GM19035 (cell line): ENCODE measurements around the gene ABLIM2.

Experiments
- ATAC-seq: cut with Tn5 transposase; IDR thresholded peaks from one replicate; pipeline ENCODE4 v1.9.1; 2021; ENCODE audit not compliant: unreplicated experiment

ABLIM2 gene

GRCh38 chr4:8076023-8076422 lies 82.6 kb downstream of the ABLIM2 start:
- no peak for ATAC-seq

GRCh38 chr4:8073206-8073863 lies 85.3 kb downstream of the ABLIM2 start:
- no peak for ATAC-seq

GRCh38 chr4:8072235-8072968 lies 86.2 kb downstream of the ABLIM2 start:
- no peak for ATAC-seq

- ATAC-seq, result no peak
Measured at GRCh38 chr4:8071766-8072165, 86.8 kb downstream of the ABLIM2 start.

- no peak for ATAC-seq
Measured at GRCh38 chr4:8070736-8071718, 87.6 kb downstream of the ABLIM2 start.

GRCh38 chr4:8069102-8069752 lies 89.4 kb downstream of the ABLIM2 start:
- no peak for ATAC-seq

- ATAC-seq, result no peak
Measured at GRCh38 chr4:8067945-8068896, 90.4 kb downstream of the ABLIM2 start.

- ATAC-seq, result no peak
Measured at GRCh38 chr4:8067274-8067936, 91.2 kb downstream of the ABLIM2 start.

- ATAC-seq, result no peak
Measured at GRCh38 chr4:8066336-8066931, 92.2 kb downstream of the ABLIM2 start.

GRCh38 chr4:8063974-8064563 lies 94.5 kb downstream of the ABLIM2 start:
- ATAC-seq, result no peak

- no peak for ATAC-seq
Measured at GRCh38 chr4:8061573-8061972, 97.0 kb downstream of the ABLIM2 start.

- no peak for ATAC-seq
Measured at GRCh38 chr4:8061145-8061544, 97.5 kb downstream of the ABLIM2 start.

- no peak for ATAC-seq
Measured at GRCh38 chr4:8060632-8061031, 98.0 kb downstream of the ABLIM2 start.

- ATAC-seq, result no peak
Measured at GRCh38 chr4:8058031-8058479, 100.6 kb downstream of the ABLIM2 start.

GRCh38 chr4:8055206-8055605 lies 103.4 kb downstream of the ABLIM2 start:
- ATAC-seq, result no peak

- no peak for ATAC-seq
Measured at GRCh38 chr4:8053688-8054449, 104.7 kb downstream of the ABLIM2 start.

GRCh38 chr4:8052160-8052691 lies 106.4 kb downstream of the ABLIM2 start:
- ATAC-seq, result no peak
